Uterus (tissue), 4 donors: ENCODE results near the gene SMARCA2. TPM values are rescaled to one million over a fixed set of nuclear protein-coding genes. Genes with fewer than 3 reads are reported as not detected.
A peak's percentile ranks its signal among the peaks of the same experiment; 100 is the strongest.

Experiments
- DNase-seq, 2 donors: peaks; one replicate each; pipeline ENCODE4 v3.0.0-alpha.2; 2019 to 2020
- H3K27ac ChIP-seq, 2 donors: fragments of 200-600 bp; sonication (generic); 1 replicate in 1 of 2; 2 replicates in 1 of 2; pipeline ENCODE4 v1.5.1; 2016 to 2018
- H3K27me3 ChIP-seq, 2 donors: fragments of 200-600 bp; sonication (generic); one replicate each; pipeline ENCODE4 v1.5.1; 2018 to 2019; ENCODE audit warnings: control low read depth in 1 of 2
- H3K36me3 ChIP-seq, 2 donors: fragments of 200-600 bp; sonication (generic); one replicate each; pipeline ENCODE4 v1.5.1; 2019; ENCODE audit warnings: control low read depth in 1 of 2
- H3K4me1 ChIP-seq, 2 donors: fragments of 200-600 bp; sonication (generic); one replicate each; pipeline ENCODE4 v1.5.1; 2018 to 2019; ENCODE audit warnings: control low read depth in 1 of 2
- H3K4me3 ChIP-seq, 2 donors: fragments of 200-600 bp; sonication (generic); 1 replicate in 1 of 2; 2 replicates in 1 of 2; pipeline ENCODE4 v1.5.1; 2018 to 2019; ENCODE audit warnings: mild to moderate bottlenecking in 1 of 2
- H3K9me3 ChIP-seq, 2 donors: fragments of 200-600 bp; sonication (generic); one replicate each; pipeline ENCODE4 v1.5.1; 2019; ENCODE audit warnings: control low read depth in 1 of 2
- CTCF ChIP-seq, 4 experiments: fragments of 200-600 bp in 2 of 4; fragments of 450-650 bp in 2 of 4; sonication (generic) in 2 of 4; IDR thresholded peaks; one replicate each; pipeline ENCODE4 v1.5.1; 2016 to 2019; ENCODE audit warnings: antibody characterized with exemption in 4 of 4, mild to moderate bottlenecking in 2 of 4, moderate library complexity in 1 of 4
- POLR2A ChIP-seq, 2 donors: fragments of 450-650 bp; IDR thresholded peaks; one replicate each; pipeline ENCODE4 v1.6.1; 2016; ENCODE audit warnings: antibody characterized with exemption in 2 of 2, mild to moderate bottlenecking in 1 of 2, moderate library complexity in 1 of 2
- intact Hi-C: fragments of 100-400 bp; cut with DNase I; formaldehyde crosslinking; loops from one replicate; pipeline ENCODE4 v1.15.1; 2023; ENCODE audit warnings: low total_unique reads
- total RNA-seq, 4 donors: library from RNA; depleted of rRNA in 3 of 4; stranded (reverse); fragments of >200 nt in 3 of 4; gene quantifications; one replicate each; pipeline versions ENCODE4 v1.1.0 to v1.2.4, GENCODE V29; 2014 to 2023
- donor health status: DM: yes; HTN: yes; CAD: no.

Gene SMARCA2
- total RNA-seq: 100 to 1,000 TPM in 3 of 4 donors, 10 to 100 TPM in 1; 51.7 to 251 (median 214) TPM

GRCh38 chr9:2014696-2015580, at the start of gene SMARCA2:
Gene SMARCA2, plus strand, starts transcription at chr9:2015347. Its CDS starts 13,676 bp downstream, at chr9:2029023.
- peak; percentile 97 for DNase-seq
- Histone ChIP-seq H3K4me1 (peaks cover 0 to 4% of the 10 kb centered on the region in 2 donors), H3K27ac (peak within 1 kb of the TSS; percentile 91 to 97), H3K27me3 (no peaks in the 10 kb centered on the region), H3K4me3 (peak within 1 kb of the TSS; percentile 86 to 87), H3K36me3 (no peaks in the 10 kb centered on the region), H3K9me3 (no peaks in the 10 kb centered on the region)
- TF ChIP-seq CTCF (IDR thresholded peaks at IDR 0.05) (no peak), POLR2A (IDR thresholded peaks at IDR 0.05) (peak; percentile 76 to 82)
- intact Hi-C loops: no loop called here

- H3K36me3 ChIP-seq: no peaks in the 10 kb centered on the region
- H3K9me3 ChIP-seq: no peaks in the 10 kb centered on the region
- TF ChIP-seq POLR2A (IDR thresholded peaks at IDR 0.05): no peak
- no peak for TF ChIP-seq CTCF (IDR thresholded peaks at IDR 0.05)
- no peak overlapping the region for H3K4me3 ChIP-seq
- intact Hi-C loops: no loop called here
- no peaks in the 10 kb centered on the region for H3K4me1 ChIP-seq
- no peak overlapping the region for H3K27ac ChIP-seq
- no peaks in the 10 kb centered on the region for H3K27me3 ChIP-seq
- no peak for DNase-seq
Measured at GRCh38 chr9:1966725-1967366, 48.3 kb upstream of the SMARCA2 start.

GRCh38 chr9:1969160-1969559, 46.0 kb upstream of the SMARCA2 start:
- intact Hi-C loops: no loop called here
- Histone ChIP-seq H3K27ac (no peak overlapping the region), H3K9me3 (no peaks in the 10 kb centered on the region), H3K27me3 (no peaks in the 10 kb centered on the region), H3K36me3 (no peaks in the 10 kb centered on the region), H3K4me3 (no peak overlapping the region), H3K4me1 (no peaks in the 10 kb centered on the region)
- DNase-seq: no peak
- no peak for TF ChIP-seq POLR2A (IDR thresholded peaks at IDR 0.05)
- no peak for TF ChIP-seq CTCF (IDR thresholded peaks at IDR 0.05)

- no peak for DNase-seq
- intact Hi-C loops: no loop called here
- H3K27ac ChIP-seq: no peak overlapping the region
- H3K27me3 ChIP-seq: no peaks in the 10 kb centered on the region
- H3K9me3 ChIP-seq: no peaks in the 10 kb centered on the region
- TF ChIP-seq POLR2A (IDR thresholded peaks at IDR 0.05) (no peak), CTCF (IDR thresholded peaks at IDR 0.05) (no peak)
- no peaks in the 10 kb centered on the region for H3K4me1 ChIP-seq
- no peaks in the 10 kb centered on the region for H3K36me3 ChIP-seq
- H3K4me3 ChIP-seq: no peak overlapping the region
Measured at GRCh38 chr9:1969898-1970297, 45.2 kb upstream of the SMARCA2 start.

GRCh38 chr9:1972672-1973071, 42.5 kb upstream of the SMARCA2 start:
- TF ChIP-seq POLR2A (IDR thresholded peaks at IDR 0.05) (no peak), CTCF (IDR thresholded peaks at IDR 0.05) (no peak)
- DNase-seq: no peak
- Histone ChIP-seq H3K36me3 (no peaks in the 10 kb centered on the region), H3K9me3 (no peaks in the 10 kb centered on the region), H3K27ac (no peak overlapping the region), H3K4me3 (no peak overlapping the region), H3K27me3 (no peaks in the 10 kb centered on the region), H3K4me1 (no peaks in the 10 kb centered on the region)
- intact Hi-C loops: no loop called here
